Fibroblast of the conjunctiva (primary cell): ENCODE results near the gene CDC25B.

Experiments used
- DNase-seq: peaks from one replicate; pipeline ENCODE4 v3.0.0-alpha.2; 2010; ENCODE audit warnings: low read depth

Gene CDC25B

DNA sequence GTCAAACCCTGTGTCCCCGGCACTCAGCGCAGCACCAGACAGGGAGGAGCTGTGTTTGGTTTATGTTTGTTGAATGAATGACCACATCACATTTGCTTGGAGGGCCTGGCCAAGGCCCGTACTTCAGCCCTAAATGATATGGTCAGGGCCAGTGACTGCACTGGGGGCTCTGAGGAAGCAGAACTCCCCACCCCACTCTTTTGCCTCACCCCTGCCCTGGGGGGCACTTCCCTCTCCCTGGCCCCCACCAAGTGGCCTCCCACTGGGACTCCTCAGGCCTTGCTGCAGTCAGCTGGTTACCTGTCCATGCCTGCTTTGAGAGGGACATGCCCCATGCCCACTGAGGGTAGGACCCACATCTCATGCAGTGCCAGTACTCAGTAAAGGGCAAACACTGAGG lies 31.5 kb upstream of the CDC25B start:
- no peak for DNase-seq

DNA sequence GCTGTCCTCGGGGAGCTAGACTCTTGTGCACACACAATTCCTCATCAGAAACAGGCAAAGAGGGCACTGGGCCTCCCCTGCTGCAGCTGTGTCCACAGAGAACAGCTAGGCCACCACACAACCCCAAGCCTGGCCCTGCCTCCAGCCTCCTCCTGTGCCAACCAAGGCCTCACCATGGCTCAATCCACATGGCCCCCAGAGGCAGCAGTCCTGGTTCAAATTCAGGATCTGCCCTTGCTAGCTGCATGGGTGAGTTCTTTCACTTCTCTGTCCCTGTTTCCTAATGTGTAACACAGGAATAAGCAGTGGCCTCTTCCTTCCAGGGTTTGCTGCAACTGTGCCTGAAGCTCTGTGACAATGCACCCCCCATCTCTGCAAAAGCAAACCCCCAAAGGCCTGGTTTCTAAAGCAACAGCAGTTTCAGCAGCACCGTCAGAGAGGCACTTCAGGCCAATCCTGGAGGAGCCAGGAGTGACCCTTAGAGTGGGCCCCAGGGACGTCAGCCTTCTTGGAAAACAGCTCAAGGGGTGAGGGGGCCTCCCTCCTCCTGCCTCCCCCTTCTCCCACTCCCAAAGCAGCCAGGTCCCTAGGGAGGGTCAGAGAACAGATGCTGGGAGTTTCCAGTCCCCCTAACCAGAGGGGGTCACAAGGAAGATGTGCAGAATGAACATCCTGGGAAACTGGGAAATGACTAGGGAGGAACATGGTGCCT lies 30.8 kb upstream of the CDC25B start:
- no peak for DNase-seq

DNA sequence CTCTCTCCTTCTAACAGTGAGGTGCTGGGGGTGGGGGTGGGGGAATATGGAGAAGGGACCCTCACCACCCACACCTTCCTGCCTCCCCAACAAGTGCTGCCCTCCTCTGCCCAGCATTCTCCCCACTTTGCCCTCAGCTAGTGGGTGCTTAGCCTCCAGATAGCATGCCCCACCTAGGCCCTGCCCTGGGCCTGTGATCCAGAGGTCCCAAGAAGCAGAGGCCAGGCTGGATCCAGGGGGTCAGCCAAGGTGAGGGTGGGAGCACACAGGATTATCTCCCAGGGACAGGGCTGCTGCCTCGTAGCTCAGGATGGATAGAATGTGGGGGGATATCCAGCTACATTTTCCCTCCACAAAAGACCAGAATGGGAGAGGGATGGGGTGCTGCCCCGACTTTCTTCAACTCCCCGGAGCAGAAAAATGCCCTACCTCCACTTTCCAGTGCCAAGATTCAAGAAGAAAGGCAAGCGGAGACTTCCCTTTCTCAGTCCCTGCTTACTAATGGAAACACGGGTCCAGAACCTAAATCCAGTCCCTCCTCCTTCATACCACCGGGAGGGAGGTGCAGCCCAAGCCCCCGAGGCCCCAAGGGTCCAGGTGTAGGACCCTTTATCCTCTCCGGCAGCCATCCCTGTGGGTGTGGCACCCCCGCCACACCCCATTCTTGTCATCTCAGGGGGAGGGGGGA lies 29.5 kb upstream of the CDC25B start:
- DNase-seq, result no peak

GRCh38 chr20:3767110-3767426 lies 29.0 kb upstream of the CDC25B start:
- no peak for DNase-seq

GRCh38 chr20:3767427-3768341 lies 28.4 kb upstream of the CDC25B start, which contains the start of gene ADISSP:
ADISSP (minus strand) TSS chr20:3767753; CDS start chr20:3760100, 7,653 bp downstream.
- DNase-seq, result peak; percentile 98

GRCh38 chr20:3768342-3769130 lies 27.6 kb upstream of the CDC25B start:
- peak; percentile 58 for DNase-seq

DNA sequence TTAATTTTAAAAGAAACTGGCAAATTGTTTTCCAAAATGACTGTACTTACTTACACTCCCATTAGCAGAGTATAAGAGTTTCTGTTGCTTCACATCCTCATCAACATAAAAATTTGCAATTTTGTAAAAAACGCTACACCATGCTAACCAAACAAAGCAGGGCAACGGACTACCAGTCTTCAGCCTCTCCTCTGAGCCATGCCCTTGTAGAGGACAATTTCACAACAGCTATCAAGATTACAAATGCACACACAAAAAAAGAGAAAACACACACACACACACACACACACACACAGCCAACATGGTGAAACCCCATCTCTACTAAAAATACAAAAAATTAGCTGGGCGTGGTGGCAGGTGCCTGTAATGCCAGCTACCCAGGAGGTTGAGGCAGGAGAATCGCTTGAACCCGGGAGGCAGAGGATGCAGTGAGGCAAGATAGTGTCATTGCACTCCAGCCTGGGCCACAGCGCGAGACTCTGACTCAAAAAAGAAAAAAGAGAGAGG lies 24.5 kb upstream of the CDC25B start:
- DNase-seq, result no peak

DNA sequence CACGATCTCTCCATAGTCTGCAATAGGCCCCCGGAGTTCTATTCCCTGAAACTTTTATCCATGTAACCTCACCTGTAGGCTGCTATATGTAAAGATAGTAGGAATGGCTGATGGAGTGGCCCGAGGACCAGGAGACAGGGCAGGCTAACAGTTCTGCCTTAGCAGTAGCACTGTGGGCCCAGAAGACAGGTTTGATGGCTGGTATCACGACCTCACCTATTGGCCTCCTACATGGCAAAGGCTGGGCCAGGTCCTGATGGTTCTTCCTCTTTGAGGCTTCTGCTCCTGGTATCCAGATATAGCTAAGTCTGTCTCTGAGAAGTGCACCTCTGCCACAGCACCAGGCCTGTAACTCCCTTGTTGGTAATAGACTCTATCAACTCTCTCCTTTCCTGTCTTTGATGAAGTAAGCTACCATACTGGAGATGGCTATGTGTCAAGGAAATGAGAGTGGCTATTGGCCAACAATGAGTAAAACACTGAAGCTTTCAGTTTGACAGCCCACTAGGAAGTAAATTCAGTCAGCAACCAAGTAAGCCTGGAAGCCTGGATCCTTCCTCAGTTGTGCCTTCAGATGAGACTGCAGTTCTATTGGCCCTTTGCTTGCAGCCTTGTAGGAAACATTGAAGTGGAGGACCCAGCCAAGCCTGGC lies 20.5 kb upstream of the CDC25B start:
- DNase-seq, result no peak

DNA sequence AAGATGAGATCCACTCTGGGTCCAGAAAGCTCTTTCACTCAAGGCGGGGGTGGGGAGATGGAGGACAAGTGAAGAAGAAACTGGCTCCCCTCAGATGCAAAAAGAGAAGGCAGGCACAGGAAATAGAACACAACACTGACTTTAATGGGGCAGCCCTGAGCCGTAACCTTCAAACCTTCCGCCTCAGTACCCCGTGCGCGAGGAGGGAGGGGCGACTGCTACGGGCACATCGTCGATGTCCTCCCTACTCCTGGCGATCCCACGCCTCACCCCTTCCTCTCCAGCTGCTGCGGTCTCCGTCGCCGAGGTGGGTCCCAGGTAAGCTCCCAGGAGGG lies 18.8 kb upstream of the CDC25B start:
- no peak for DNase-seq

- no peak for DNase-seq
These were observed 18.1 kb upstream of the CDC25B start for GRCh38 chr20:3777716-3778629.

GRCh38 chr20:3778976-3779375 lies 17.1 kb upstream of the CDC25B start:
- no peak for DNase-seq

DNA sequence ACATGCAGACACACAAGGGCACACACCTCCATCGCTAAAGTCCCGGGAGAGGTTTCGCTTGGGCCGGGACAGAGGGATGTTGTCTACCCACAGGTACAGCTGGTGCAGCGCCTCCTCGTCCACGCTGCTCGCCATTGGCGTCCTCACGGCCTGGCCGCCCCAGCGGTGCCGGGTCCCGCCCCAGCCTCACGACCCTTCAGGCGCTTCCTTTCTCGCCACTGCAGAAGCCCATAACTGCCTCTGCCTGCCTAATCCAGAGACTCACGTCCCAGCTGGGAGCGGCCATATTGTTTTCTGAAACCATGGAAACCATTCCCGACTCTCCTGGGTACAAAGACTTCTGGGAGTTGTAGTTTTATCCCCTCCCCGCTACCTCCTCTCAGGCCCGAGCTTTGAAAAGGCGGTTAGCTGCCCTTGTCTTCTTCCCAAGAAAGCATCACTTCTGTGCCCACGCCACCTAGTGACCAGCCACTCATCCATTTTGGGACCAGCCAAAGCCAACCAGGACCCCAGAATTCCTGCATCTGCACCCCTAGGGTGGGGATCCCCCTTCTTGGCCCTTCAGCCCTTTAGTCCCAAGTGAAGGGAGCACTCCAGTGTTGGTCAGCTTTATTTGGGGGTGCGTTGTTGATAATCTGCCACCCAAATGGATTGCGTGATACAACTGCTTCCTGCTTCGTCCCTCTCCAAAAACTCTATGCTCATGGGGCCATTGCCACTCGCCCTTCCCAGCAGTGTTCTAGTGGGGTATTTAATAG lies 14.8 kb upstream of the CDC25B start, which contains the start of gene SPEF1:
Gene SPEF1, minus strand, starts transcription at position 296 of the 758 bp plus-strand sequence. Its CDS starts 161 bp downstream, at position 135.
- peak; percentile 86 for DNase-seq

DNA sequence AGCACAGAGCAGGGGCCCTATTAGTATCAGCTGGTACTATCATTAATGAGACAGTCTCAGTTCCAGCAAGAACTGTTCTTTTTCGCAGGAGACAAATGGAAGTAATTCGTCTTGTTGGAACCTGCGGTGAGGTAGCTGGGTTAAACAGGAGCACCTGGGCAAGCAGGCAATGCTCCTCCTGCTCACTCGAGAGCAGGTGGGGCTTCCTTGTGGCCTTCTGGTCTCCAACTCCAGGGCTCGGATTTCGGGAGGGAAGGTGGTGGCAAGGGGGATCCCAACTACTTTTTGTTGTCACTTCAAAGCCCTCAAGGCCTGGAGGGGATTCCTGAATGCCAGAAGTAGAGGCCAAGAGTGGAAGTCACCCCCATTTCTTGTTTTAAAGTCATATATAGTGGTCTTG lies 13.5 kb upstream of the CDC25B start:
- DNase-seq, result no peak

- no peak for DNase-seq
These were observed 13.0 kb upstream of the CDC25B start for GRCh38 chr20:3783068-3783489.

- no peak for DNase-seq
These were observed 12.5 kb upstream of the CDC25B start for GRCh38 chr20:3783511-3784195.

- DNase-seq, result no peak
These were observed 11.8 kb upstream of the CDC25B start for GRCh38 chr20:3784216-3784853.

- DNase-seq, result no peak
These were observed 11.3 kb upstream of the CDC25B start for GRCh38 chr20:3784863-3785239.
